Caco-2 (cell line): Measurements from ENCODE around the gene CCK. TPM values are rescaled to one million over a fixed set of nuclear protein-coding genes. Genes with fewer than 3 reads are reported as not detected.

Experiments
- BruUV-seq: library from RNA; stranded (reverse); fragments of 400-500 nt; replicated peaks from 2 replicates; lab custom pipeline; 2021; lab: Mats Ljungman, UMichigan
- CTCF ChIA-PET: fragments of 300-600 bp; sonication (Branson Sonifier 250); formaldehyde crosslinking; loops from one replicate; lab custom pipeline; 2022; ENCODE audit warnings: antibody characterized with exemption; lab: Charles Lee
- POLR2A ChIA-PET: fragments of 300-600 bp; sonication (Branson Sonifier 250); formaldehyde crosslinking; loops from one replicate; lab custom pipeline; 2022; ENCODE audit warnings: antibody characterized with exemption; lab: Charles Lee
- DNase-seq, 2 experiments: peaks; one replicate each; pipeline versions ENCODE4 v3.0.0 to v3.0.0-alpha.2; 2020 to 2022
- H3K27me3 ChIP-seq: replicated peaks from 2 replicates; pipeline ENCODE4 v1.6.0; 2011; ENCODE audit warnings: low read length; ENCODE audit not compliant: control insufficient read depth, insufficient read depth
- H3K36me3 ChIP-seq: 2 replicates; pipeline ENCODE4 v1.5.1; 2011; ENCODE audit warnings: low read length; ENCODE audit not compliant: control insufficient read depth, insufficient read depth
- H3K4me1 ChIP-seq: fragments of 250-450 bp; sonication (Bioruptor Pico); 2 replicates; pipeline ENCODE4 v1.5.1; 2020; ENCODE audit warnings: mild to moderate bottlenecking
- H3K4me3 ChIP-seq: 2 replicates; pipeline ENCODE4 v1.5.1; 2011; ENCODE audit warnings: low read depth, mild to moderate bottlenecking, control low read depth, low read length
- H3K9me3 ChIP-seq: fragments of 250-450 bp; sonication (Bioruptor Pico); 2 replicates; pipeline ENCODE4 v1.5.1; 2020; ENCODE audit warnings: mild to moderate bottlenecking, moderate library complexity
- H3K27ac Mint-ChIP-seq: one replicate; pipeline ENCODE4 v1.8.0; 2022; ENCODE audit warnings: mixed read lengths; ENCODE audit not compliant: unreplicated experiment
- H3K27me3 Mint-ChIP-seq: one replicate; pipeline ENCODE4 v1.8.0; 2022; ENCODE audit warnings: mixed read lengths; ENCODE audit not compliant: insufficient read depth, unreplicated experiment
- H3K36me3 Mint-ChIP-seq: one replicate; pipeline ENCODE4 v1.8.0; 2022; ENCODE audit warnings: mild to moderate bottlenecking, mixed read lengths; ENCODE audit not compliant: insufficient read depth, unreplicated experiment
- H3K4me1 Mint-ChIP-seq: one replicate; pipeline ENCODE4 v1.8.0; 2022; ENCODE audit warnings: low read depth, mixed read lengths; ENCODE audit not compliant: unreplicated experiment
- H3K4me3 Mint-ChIP-seq: one replicate; pipeline ENCODE4 v1.8.0; 2022; ENCODE audit warnings: mild to moderate bottlenecking, moderate library complexity, mixed read lengths; ENCODE audit not compliant: unreplicated experiment
- H3K9me3 Mint-ChIP-seq: one replicate; pipeline ENCODE4 v1.8.0; 2022; ENCODE audit warnings: mixed read lengths; ENCODE audit not compliant: unreplicated experiment
- CTCF ChIP-seq, 2 experiments: fragments of 200-600 bp in 1 of 2; IDR thresholded peaks; 1 replicate in 1 of 2; 2 replicates in 1 of 2; pipeline versions ENCODE4 v1.5.1 to v1.8.0; 2011 to 2022; ENCODE audit warnings: antibody characterized with exemption in 1 of 2, control low read depth in 1 of 2, inconsistent platforms in 1 of 2, low read depth in 1 of 2, low read length in 1 of 2, mild to moderate bottlenecking in 1 of 2, moderate library complexity in 1 of 2; ENCODE audit not compliant: insufficient read depth in 1 of 2, severe bottlenecking in 1 of 2, unreplicated experiment in 1 of 2
- intact Hi-C: fragments of 100-400 bp; cut with micrococcal nuclease; formaldehyde crosslinking; loops from one replicate; pipeline ENCODE4 v1.10.0; 2022; ENCODE audit not compliant: unreplicated experiment
- total RNA-seq: library from RNA; stranded (reverse); gene quantifications from 2 replicates; pipeline ENCODE4 v1.2.3, GENCODE V29; 2022

Gene CCK
- total RNA-seq, 1 experiment from 2014 or later, result not detected

- BruUV-seq, result no TSS peak
- TF ChIP-seq CTCF (IDR thresholded peaks at IDR 0.05; ENCODE audit: insufficient read depth in 1 of 2, low read depth in 1 of 2, low read length in 1 of 2, severe bottlenecking in 1 of 2, unreplicated experiment in 1 of 2), result no peak
- Histone ChIP-seq H3K4me1 (no peaks in the 10 kb centered on the region), H3K9me3 (peaks cover 7% of the 10 kb centered on the region; the same call in 1 of the 2 replicates), H3K27me3 (no peaks in the 10 kb centered on the region), H3K4me3 (no peak overlapping the region), H3K36me3 (no peaks in the 10 kb centered on the region)
- no peaks in the 10 kb centered on the region for H3K36me3 Mint-ChIP-seq
- no peaks in the 10 kb centered on the region for H3K4me1 Mint-ChIP-seq
- no peak for DNase-seq
- peaks cover 2% of the 10 kb centered on the region for H3K27me3 Mint-ChIP-seq
- POLR2A ChIA-PET, result no interaction called here
- H3K27ac Mint-ChIP-seq, result no peak overlapping the region
- CTCF ChIA-PET, result interaction anchor here (0.6 kb wide), 1 partner anchor 262 kb away, joined by 5 read pairs; no protein-coding TSS in a partner anchor
- H3K9me3 Mint-ChIP-seq, result no peaks in the 10 kb centered on the region
- intact Hi-C loops, result no loop called here
- H3K4me3 Mint-ChIP-seq, result no peak overlapping the region
Measured at GRCh38 chr3:42274266-42274665, 8.3 kb upstream of the CCK start.

GRCh38 chr3:42273361-42273760, 7.4 kb upstream of the CCK start:
- Mint-ChIP-seq H3K4me3 (no peak overlapping the region), H3K27me3 (peaks cover 7% of the 10 kb centered on the region), H3K9me3 (no peaks in the 10 kb centered on the region), H3K36me3 (no peaks in the 10 kb centered on the region), H3K27ac (no peak overlapping the region), H3K4me1 (no peaks in the 10 kb centered on the region)
- Histone ChIP-seq H3K9me3 (peaks cover 7% of the 10 kb centered on the region; the same call in 1 of the 2 replicates), H3K27me3 (no peaks in the 10 kb centered on the region), H3K4me3 (no peak overlapping the region), H3K4me1 (no peaks in the 10 kb centered on the region), H3K36me3 (no peaks in the 10 kb centered on the region)
- DNase-seq, result no peak
- CTCF ChIA-PET, result interaction anchor here (0.6 to 0.9 kb wide), 2 partner anchors 44 to 50 kb away, joined by 3 read pairs; no protein-coding TSS in a partner anchor
- TF ChIP-seq CTCF (IDR thresholded peaks at IDR 0.05; ENCODE audit: insufficient read depth in 1 of 2, low read depth in 1 of 2, low read length in 1 of 2, severe bottlenecking in 1 of 2, unreplicated experiment in 1 of 2), result no peak
- POLR2A ChIA-PET, result no interaction called here
- BruUV-seq, result no TSS peak
- intact Hi-C loops, result no loop called here

- intact Hi-C loops, result no loop called here
- BruUV-seq, result no TSS peak
Measured at GRCh38 chr3:42271786-42272185, 5.8 kb upstream of the CCK start.

More at GRCh38 chr3:42271786-42272185, 5.8 kb upstream of the CCK start:
- Mint-ChIP-seq H3K27me3 (peaks cover 16% of the 10 kb centered on the region), H3K4me3 (no peak overlapping the region), H3K9me3 (no peaks in the 10 kb centered on the region), H3K4me1 (no peaks in the 10 kb centered on the region), H3K27ac (no peak overlapping the region), H3K36me3 (no peaks in the 10 kb centered on the region)
- Histone ChIP-seq H3K9me3 (peaks cover 7% of the 10 kb centered on the region; the same call in 1 of the 2 replicates), H3K4me3 (no peak overlapping the region), H3K27me3 (no peaks in the 10 kb centered on the region), H3K36me3 (no peaks in the 10 kb centered on the region), H3K4me1 (no peaks in the 10 kb centered on the region)
- DNase-seq, result no peak
- POLR2A ChIA-PET, result no interaction called here
- CTCF ChIA-PET, result no interaction called here
- TF ChIP-seq CTCF (IDR thresholded peaks at IDR 0.05; ENCODE audit: insufficient read depth in 1 of 2, low read depth in 1 of 2, low read length in 1 of 2, severe bottlenecking in 1 of 2, unreplicated experiment in 1 of 2), result no peak
